ENCODE measurements around the gene PIAS4. TPM values are rescaled to one million over a fixed set of nuclear protein-coding genes. Genes with fewer than 3 reads are reported as not detected.

The PIAS4 gene
- total RNA-seq, 1 donor from 2014 or later: 29.7 TPM

DNA sequence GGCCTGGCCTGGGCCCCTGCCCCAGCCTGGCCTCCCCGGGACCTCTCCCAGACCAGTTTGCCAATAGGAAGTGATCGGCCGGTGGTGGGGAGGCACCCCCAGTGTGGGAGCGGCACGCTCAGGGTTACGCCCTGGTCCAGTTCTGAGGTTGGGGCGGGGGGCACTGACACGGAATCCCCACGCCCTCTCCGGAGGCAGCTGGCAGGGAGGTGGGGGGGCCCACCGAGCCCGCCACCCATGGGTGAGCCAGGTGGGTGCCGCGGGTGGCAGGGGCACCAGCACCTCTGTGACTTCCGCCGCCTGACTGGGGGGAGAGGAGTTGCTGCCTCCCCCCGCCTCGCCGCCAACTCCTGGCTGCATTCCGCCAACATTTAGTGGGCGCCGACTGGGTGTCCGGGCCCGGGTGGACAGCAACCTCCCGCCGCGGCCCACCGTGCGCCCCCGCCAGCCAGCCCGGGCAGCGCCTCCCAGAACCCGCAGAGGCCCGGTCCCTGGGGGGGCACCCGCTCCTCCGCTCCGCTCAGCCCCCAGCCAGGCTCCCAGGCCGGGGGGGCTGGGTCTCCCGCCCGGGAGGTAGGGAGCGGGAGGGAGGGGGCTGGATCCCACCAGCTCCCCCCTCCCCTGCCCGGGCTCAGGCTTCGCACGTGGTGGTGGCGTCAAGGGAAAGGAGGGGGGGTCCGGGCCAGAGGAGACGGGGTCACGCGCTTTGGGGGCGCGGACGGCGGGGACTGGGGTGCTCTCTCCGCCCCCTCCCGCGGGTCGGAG is 57.1 kb downstream of the PIAS4 start:
- TF ChIP-seq, protein P1, sequence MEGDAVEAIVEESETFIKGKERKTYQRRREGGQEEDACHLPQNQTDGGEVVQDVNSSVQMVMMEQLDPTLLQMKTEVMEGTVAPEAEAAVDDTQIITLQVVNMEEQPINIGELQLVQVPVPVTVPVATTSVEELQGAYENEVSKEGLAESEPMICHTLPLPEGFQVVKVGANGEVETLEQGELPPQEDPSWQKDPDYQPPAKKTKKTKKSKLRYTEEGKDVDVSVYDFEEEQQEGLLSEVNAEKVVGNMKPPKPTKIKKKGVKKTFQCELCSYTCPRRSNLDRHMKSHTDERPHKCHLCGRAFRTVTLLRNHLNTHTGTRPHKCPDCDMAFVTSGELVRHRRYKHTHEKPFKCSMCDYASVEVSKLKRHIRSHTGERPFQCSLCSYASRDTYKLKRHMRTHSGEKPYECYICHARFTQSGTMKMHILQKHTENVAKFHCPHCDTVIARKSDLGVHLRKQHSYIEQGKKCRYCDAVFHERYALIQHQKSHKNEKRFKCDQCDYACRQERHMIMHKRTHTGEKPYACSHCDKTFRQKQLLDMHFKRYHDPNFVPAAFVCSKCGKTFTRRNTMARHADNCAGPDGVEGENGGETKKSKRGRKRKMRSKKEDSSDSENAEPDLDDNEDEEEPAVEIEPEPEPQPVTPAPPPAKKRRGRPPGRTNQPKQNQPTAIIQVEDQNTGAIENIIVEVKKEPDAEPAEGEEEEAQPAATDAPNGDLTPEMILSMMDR (IDR thresholded peaks at IDR 0.05): no peak
- peak overlapping the region; percentile 69 for H3K4me3 Mint-ChIP-seq (ENCODE audit: unreplicated experiment)
- no peaks in the 10 kb centered on the region for H3K36me3 Mint-ChIP-seq (ENCODE audit: low read depth)
- H3K4me1 Mint-ChIP-seq (ENCODE audit: low read depth): peaks cover 28% of the 10 kb centered on the region
- no peaks in the 10 kb centered on the region for H3K9me3 Mint-ChIP-seq (ENCODE audit: low read depth)
- DNase-seq (ENCODE audit: low spot score): no peak
- no peaks in the 10 kb centered on the region for H3K27me3 Mint-ChIP-seq (ENCODE audit: low read depth)
- peak overlapping the region; percentile 80 for H3K27ac Mint-ChIP-seq (ENCODE audit: unreplicated experiment)

DNA sequence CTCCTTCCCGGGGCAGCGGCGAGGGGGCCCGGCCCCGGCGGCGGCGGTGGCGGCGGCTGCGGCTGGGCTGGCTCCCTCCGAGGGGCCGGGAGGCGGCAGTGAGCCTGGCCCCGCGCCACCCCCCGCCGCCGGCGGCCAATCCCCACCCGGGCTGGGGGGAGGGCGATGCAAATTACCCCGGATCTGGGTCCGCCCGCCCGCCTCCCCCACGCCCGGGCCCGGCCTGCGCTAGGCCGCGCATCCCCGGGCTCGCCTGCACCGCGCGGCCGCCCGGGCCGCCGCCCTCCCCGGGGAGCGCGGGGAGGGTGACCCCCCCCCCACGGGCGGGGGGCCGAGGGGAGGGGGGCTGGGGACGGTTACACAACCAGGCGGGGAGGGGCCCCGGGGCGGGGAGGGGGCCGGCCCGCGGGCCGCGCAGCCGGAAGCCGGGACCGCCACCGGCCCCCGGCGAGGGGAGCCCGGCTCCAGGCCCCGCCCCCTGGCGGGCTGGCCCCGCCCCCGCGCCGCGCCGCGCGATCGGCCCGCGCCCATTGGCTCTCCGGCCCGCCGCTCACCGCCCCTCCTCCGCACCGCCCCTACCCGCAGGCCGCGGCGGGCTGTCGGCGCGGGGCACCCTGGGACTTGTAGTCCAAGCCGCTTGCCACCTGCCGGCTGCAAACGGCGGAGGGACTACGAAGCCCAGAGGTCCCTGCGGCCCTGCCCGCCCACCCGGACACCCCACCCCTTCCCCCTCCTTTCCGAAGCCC is 58.1 kb downstream of the PIAS4 start:
- H3K4me1 Mint-ChIP-seq (ENCODE audit: low read depth): peaks cover 23% of the 10 kb centered on the region
- H3K27ac Mint-ChIP-seq (ENCODE audit: unreplicated experiment): no peak overlapping the region
- H3K9me3 Mint-ChIP-seq (ENCODE audit: low read depth): no peaks in the 10 kb centered on the region

DNA sequence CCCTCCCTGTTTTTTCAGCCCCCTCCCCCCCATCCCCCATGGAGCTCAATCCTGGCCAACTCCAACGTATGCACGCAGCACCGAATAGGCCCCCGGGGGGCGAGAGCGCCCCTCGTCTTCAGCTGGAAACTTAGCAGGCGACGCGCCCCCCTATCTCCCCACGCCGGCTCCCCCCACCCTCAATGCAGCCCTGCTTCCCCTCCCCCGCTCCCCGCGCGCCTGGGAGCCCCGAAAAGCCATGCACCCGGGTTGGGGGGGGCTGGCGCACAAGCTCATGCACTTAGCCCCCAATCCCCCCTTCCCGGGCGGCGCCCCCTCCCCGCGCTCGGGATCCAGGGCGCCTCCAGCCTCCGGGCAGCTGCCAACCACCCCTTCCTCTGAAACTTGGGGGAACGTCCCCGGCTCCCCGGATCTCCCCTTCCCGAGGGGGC is 58.7 kb downstream of the PIAS4 start:
- TF ChIP-seq, protein P1 (IDR thresholded peaks at IDR 0.05): no peak
- H3K27ac Mint-ChIP-seq (ENCODE audit: unreplicated experiment): no peak overlapping the region
- H3K4me3 Mint-ChIP-seq (ENCODE audit: unreplicated experiment): peak overlapping the region; percentile 56
- no peaks in the 10 kb centered on the region for H3K9me3 Mint-ChIP-seq (ENCODE audit: low read depth)
- DNase-seq (ENCODE audit: low spot score): no peak
- H3K4me1 Mint-ChIP-seq (ENCODE audit: low read depth): peaks cover 23% of the 10 kb centered on the region
- H3K27me3 Mint-ChIP-seq (ENCODE audit: low read depth): no peaks in the 10 kb centered on the region
- no peaks in the 10 kb centered on the region for H3K36me3 Mint-ChIP-seq (ENCODE audit: low read depth)

More for the DNA sequence above, 58.1 kb downstream of the PIAS4 start:
- Mint-ChIP-seq H3K36me3 (ENCODE audit: low read depth) (no peaks in the 10 kb centered on the region), H3K27me3 (ENCODE audit: low read depth) (no peaks in the 10 kb centered on the region), H3K4me3 (ENCODE audit: unreplicated experiment) (peak overlapping the region; percentile 56)
- DNase-seq (ENCODE audit: low spot score): peak; percentile 99
- TF ChIP-seq, protein P1 (IDR thresholded peaks at IDR 0.05): peak; percentile 10

DNA sequence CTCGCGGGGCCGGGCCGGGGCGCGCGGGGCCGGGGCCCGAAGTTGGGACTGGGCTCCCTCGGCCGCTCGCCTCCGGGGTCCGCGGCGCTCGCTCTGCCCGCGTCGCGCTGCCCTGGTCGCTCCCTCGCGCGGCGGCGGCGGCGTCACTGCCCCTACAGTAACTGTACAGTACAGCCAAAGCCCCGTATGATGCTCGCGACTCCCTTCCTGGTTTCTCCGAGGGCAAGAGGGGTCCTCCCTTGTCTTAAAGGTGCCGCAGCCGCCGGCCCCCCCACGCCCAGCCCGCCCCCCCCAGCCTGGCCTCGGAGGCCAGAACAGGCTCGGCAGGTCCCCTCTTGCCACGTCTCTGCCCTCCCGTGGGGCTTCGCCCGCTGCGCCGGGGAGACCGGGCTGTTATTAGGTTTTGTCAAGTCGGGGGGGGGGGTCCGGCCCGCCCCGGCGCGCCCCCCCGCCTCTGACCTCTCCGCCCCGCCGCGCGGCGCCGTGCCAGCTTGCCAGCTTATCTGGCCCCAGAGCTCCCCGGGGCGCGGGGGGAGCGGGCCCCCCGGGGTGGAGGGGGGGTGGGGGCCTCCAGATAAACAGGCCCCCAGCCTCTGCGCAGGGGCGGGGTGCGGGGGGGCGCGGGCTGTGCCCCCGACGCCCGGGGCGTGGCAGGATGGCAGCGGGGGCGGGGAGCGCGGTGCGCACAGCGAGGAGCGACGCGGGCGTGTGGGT is 59.3 kb downstream of the PIAS4 start, which contains the start of gene ZBTB7A:
ZBTB7A (minus strand) TSS at position 218 of the 714 bp plus-strand sequence. CDS start 11,667 bp downstream, outside the sequence.
- no peaks in the 10 kb centered on the region for H3K36me3 Mint-ChIP-seq (ENCODE audit: low read depth)
- H3K4me3 Mint-ChIP-seq (ENCODE audit: unreplicated experiment): peak within 1 kb of the TSS; percentile 60
- H3K9me3 Mint-ChIP-seq (ENCODE audit: low read depth): no peaks in the 10 kb centered on the region
- DNase-seq (ENCODE audit: low spot score): no peak
- H3K27me3 Mint-ChIP-seq (ENCODE audit: low read depth): no peaks in the 10 kb centered on the region
- no peak within 1 kb of the TSS for H3K27ac Mint-ChIP-seq (ENCODE audit: unreplicated experiment)
- TF ChIP-seq, protein P1 (IDR thresholded peaks at IDR 0.05): no peak
- peaks cover 21% of the 10 kb centered on the region for H3K4me1 Mint-ChIP-seq (ENCODE audit: low read depth)

Data from chondrocyte (in vitro differentiated cells).